Measurements from ENCODE around the gene IL17F. TPM values are rescaled to one million over a fixed set of nuclear protein-coding genes. Genes with fewer than 3 reads are reported as not detected.

IL17F gene
- total and polyA plus RNA-seq, 4 donors = not detected

DNA sequence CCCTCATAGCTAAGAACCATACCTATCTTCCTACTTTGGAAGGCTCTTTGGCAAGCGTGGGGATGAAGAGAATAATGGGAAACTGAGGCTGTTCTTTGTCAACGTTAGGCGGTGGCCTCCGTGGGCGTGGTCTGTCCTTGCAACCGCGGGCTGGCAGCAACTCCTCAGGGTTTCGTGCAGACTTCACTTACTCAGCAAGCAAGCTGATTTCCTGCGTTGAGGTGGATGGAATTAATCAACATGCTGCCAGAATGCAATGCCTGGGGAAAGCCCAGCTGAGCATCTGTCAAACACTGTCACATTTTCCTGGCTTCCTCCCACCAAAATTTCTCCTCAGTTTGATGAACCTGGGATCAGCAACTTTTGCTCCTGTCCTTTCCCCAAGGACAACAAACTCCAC lies 9.2 kb upstream of the IL17F start:
- WGBS = 47% methylated on average over 9 of the region's 9 CpGs
- no peaks in the 10 kb centered on the region for H3K27me3 ChIP-seq (ENCODE audit: control insufficient read depth in 4 of 4, insufficient read depth in 4 of 4, low read length in 3 of 4)
- H3K27ac ChIP-seq (ENCODE audit: low read depth in 1 of 2, low read length in 2 of 2) = no peak overlapping the region
- no peaks in the 10 kb centered on the region for H3K9me3 ChIP-seq (ENCODE audit: control insufficient read depth in 4 of 4, low read length in 3 of 4)
- no peak for DNase-seq (ENCODE audit: low spot score)
- no peaks in the 10 kb centered on the region for H3K4me1 ChIP-seq (ENCODE audit: control insufficient read depth in 4 of 4, insufficient read depth in 4 of 4, low read length in 3 of 4)
- H3K9ac ChIP-seq (ENCODE audit: low read depth in 1 of 2, low read length in 2 of 2) = no peak overlapping the region
- TF ChIP-seq JUND (IDR thresholded peaks at IDR 0.05) = no peak
- TF ChIP-seq NR2F2 (IDR thresholded peaks at IDR 0.05) = no peak
- TF ChIP-seq, protein P1, sequence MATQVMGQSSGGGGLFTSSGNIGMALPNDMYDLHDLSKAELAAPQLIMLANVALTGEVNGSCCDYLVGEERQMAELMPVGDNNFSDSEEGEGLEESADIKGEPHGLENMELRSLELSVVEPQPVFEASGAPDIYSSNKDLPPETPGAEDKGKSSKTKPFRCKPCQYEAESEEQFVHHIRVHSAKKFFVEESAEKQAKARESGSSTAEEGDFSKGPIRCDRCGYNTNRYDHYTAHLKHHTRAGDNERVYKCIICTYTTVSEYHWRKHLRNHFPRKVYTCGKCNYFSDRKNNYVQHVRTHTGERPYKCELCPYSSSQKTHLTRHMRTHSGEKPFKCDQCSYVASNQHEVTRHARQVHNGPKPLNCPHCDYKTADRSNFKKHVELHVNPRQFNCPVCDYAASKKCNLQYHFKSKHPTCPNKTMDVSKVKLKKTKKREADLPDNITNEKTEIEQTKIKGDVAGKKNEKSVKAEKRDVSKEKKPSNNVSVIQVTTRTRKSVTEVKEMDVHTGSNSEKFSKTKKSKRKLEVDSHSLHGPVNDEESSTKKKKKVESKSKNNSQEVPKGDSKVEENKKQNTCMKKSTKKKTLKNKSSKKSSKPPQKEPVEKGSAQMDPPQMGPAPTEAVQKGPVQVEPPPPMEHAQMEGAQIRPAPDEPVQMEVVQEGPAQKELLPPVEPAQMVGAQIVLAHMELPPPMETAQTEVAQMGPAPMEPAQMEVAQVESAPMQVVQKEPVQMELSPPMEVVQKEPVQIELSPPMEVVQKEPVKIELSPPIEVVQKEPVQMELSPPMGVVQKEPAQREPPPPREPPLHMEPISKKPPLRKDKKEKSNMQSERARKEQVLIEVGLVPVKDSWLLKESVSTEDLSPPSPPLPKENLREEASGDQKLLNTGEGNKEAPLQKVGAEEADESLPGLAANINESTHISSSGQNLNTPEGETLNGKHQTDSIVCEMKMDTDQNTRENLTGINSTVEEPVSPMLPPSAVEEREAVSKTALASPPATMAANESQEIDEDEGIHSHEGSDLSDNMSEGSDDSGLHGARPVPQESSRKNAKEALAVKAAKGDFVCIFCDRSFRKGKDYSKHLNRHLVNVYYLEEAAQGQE (IDR thresholded peaks at IDR 0.05) = no peak
- no peak for TF ChIP-seq TAF1 (conservative IDR thresholded peaks at IDR 0.05)
- TF ChIP-seq, protein P2, sequence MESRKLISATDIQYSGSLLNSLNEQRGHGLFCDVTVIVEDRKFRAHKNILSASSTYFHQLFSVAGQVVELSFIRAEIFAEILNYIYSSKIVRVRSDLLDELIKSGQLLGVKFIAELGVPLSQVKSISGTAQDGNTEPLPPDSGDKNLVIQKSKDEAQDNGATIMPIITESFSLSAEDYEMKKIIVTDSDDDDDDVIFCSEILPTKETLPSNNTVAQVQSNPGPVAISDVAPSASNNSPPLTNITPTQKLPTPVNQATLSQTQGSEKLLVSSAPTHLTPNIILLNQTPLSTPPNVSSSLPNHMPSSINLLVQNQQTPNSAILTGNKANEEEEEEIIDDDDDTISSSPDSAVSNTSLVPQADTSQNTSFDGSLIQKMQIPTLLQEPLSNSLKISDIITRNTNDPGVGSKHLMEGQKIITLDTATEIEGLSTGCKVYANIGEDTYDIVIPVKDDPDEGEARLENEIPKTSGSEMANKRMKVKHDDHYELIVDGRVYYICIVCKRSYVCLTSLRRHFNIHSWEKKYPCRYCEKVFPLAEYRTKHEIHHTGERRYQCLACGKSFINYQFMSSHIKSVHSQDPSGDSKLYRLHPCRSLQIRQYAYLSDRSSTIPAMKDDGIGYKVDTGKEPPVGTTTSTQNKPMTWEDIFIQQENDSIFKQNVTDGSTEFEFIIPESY (IDR thresholded peaks at IDR 0.05) = no peak
- TF ChIP-seq, protein P3, sequence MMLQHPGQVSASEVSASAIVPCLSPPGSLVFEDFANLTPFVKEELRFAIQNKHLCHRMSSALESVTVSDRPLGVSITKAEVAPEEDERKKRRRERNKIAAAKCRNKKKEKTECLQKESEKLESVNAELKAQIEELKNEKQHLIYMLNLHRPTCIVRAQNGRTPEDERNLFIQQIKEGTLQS (IDR thresholded peaks at IDR 0.05) = no peak
- TF ChIP-seq RXRA (IDR thresholded peaks at IDR 0.05) = no peak
- TF ChIP-seq RAD21 (IDR thresholded peaks at IDR 0.05) = no peak
- no peak for TF ChIP-seq SP1 (IDR thresholded peaks at IDR 0.05)
- TF ChIP-seq, protein P4, sequence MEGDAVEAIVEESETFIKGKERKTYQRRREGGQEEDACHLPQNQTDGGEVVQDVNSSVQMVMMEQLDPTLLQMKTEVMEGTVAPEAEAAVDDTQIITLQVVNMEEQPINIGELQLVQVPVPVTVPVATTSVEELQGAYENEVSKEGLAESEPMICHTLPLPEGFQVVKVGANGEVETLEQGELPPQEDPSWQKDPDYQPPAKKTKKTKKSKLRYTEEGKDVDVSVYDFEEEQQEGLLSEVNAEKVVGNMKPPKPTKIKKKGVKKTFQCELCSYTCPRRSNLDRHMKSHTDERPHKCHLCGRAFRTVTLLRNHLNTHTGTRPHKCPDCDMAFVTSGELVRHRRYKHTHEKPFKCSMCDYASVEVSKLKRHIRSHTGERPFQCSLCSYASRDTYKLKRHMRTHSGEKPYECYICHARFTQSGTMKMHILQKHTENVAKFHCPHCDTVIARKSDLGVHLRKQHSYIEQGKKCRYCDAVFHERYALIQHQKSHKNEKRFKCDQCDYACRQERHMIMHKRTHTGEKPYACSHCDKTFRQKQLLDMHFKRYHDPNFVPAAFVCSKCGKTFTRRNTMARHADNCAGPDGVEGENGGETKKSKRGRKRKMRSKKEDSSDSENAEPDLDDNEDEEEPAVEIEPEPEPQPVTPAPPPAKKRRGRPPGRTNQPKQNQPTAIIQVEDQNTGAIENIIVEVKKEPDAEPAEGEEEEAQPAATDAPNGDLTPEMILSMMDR (IDR thresholded peaks at IDR 0.05; ENCODE audit: low read depth, low read length, missing input control) = no peak
- no peak for TF ChIP-seq HNF4G (IDR thresholded peaks at IDR 0.05)
- no peak for TF ChIP-seq YY1 (IDR thresholded peaks at IDR 0.05)
- no peak for TF ChIP-seq GABPA (IDR thresholded peaks at IDR 0.05 in 1 of 2, conservative IDR thresholded peaks at IDR 0.05 in 1 of 2)
- TF ChIP-seq, protein P5, sequence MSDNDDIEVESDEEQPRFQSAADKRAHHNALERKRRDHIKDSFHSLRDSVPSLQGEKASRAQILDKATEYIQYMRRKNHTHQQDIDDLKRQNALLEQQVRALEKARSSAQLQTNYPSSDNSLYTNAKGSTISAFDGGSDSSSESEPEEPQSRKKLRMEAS (IDR thresholded peaks at IDR 0.05) = no peak
- no peak for TF ChIP-seq EGR1 (IDR thresholded peaks at IDR 0.05; ENCODE audit: low read depth in 2 of 2)
- TF ChIP-seq FOXA2 (IDR thresholded peaks at IDR 0.05) = no peak
- no peak overlapping the region for H3K4me3 ChIP-seq (ENCODE audit: low read depth in 1 of 3, low read length in 3 of 3)
- no peaks in the 10 kb centered on the region for H3K36me3 ChIP-seq (ENCODE audit: control insufficient read depth in 4 of 4, insufficient read depth in 3 of 4, low read depth in 1 of 4, low read length in 3 of 4)

DNA sequence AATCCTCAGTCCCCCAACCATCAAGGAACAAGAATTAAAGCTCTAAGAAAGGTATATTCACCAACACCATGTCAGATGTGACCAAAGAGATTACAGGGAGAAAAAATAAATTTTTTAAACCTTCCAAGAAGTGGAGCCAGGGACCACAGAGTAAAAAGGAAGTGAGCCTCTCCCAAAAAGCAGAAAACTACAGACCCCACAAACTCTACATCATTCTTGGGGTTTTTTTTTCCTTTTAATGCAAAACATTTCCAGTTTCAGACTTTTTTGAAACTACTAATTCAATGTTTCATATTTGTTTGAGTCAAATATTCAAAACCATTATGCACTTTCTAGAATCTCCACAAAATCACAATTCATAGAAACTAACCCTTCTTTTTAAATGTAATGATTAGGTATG lies 6.8 kb upstream of the IL17F start:
- H3K9ac ChIP-seq (ENCODE audit: low read depth in 1 of 2, low read length in 2 of 2) = no peak overlapping the region
- H3K4me3 ChIP-seq (ENCODE audit: low read depth in 1 of 3, low read length in 3 of 3) = no peak overlapping the region
- TF ChIP-seq RAD21 (IDR thresholded peaks at IDR 0.05) (no peak), GABPA (IDR thresholded peaks at IDR 0.05 in 1 of 2, conservative IDR thresholded peaks at IDR 0.05 in 1 of 2) (no peak), HNF4A (conservative IDR thresholded peaks at IDR 0.05) (no peak), YY1 (IDR thresholded peaks at IDR 0.05) (no peak)
- H3K27me3 ChIP-seq (ENCODE audit: control insufficient read depth in 4 of 4, insufficient read depth in 4 of 4, low read length in 3 of 4) = no peaks in the 10 kb centered on the region
- H3K36me3 ChIP-seq (ENCODE audit: control insufficient read depth in 4 of 4, insufficient read depth in 3 of 4, low read depth in 1 of 4, low read length in 3 of 4) = no peaks in the 10 kb centered on the region
- no peak for DNase-seq (ENCODE audit: low spot score)
- H3K27ac ChIP-seq (ENCODE audit: low read depth in 1 of 2, low read length in 2 of 2) = no peak overlapping the region
- H3K9me3 ChIP-seq (ENCODE audit: control insufficient read depth in 4 of 4, low read length in 3 of 4) = no peaks in the 10 kb centered on the region
- H3K4me1 ChIP-seq (ENCODE audit: control insufficient read depth in 4 of 4, insufficient read depth in 4 of 4, low read length in 3 of 4) = no peaks in the 10 kb centered on the region

Measured in liver (tissue), 9 donors.